ENCODE results near the gene SMIM43.
"Not testable (repeated sequence)": the region's sequence is repeated elsewhere in the genome, so short reads cannot be mapped to it uniquely, and the experiment has no call there.

The SMIM43 gene

DNA sequence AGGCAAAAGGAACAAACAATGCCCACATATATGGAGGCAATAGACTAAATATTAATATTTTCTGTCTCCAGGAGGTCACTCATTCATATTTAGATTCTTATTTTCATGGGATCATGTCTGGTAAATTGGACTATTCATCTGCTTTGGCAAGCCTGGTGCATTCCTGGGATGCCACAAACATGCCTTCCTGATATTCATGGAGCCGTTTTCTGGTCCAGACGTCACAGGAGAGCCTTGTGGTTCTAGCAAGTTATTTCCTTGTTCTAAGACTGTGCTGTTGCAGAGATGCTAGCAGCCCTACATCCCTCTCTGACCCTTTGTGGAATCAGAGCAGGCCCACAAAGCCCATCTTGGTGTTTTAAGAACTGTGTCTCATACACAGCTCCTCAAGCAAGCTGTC is 20.0 kb upstream of the SMIM43 start:
- in situ Hi-C loops (cut with MboI; ENCODE audit: low pct_unique_long_range_greater_than_20kb, low sequenced_read_pairs) = no loop called here
- DNase-seq = no peak

GRCh38 chr4:121784401-121784800 is 19.4 kb upstream of the SMIM43 start:
- DNase-seq = no peak
- in situ Hi-C loops (cut with MboI; ENCODE audit: low pct_unique_long_range_greater_than_20kb, low sequenced_read_pairs) = no loop called here

DNA sequence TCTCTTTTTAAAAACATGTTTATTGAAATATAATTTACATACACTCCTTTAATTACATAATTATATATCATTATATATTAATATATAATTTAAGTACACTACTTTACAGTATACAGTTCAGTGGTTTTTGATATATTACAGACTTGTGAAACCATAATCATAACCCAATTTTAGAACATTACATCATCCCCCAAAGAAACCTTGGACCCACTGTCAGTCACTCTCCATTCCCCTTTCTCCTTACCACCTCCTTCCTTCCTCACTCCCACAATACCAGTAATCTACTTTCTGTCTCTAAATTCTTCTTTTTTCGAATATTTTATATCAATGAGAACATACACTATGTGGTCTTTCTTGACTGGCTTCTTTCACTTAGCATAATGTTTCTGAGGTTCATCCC is 18.2 kb upstream of the SMIM43 start:
- DNase-seq = no peak
- in situ Hi-C loops (cut with MboI; ENCODE audit: low pct_unique_long_range_greater_than_20kb, low sequenced_read_pairs) = no loop called here

DNA sequence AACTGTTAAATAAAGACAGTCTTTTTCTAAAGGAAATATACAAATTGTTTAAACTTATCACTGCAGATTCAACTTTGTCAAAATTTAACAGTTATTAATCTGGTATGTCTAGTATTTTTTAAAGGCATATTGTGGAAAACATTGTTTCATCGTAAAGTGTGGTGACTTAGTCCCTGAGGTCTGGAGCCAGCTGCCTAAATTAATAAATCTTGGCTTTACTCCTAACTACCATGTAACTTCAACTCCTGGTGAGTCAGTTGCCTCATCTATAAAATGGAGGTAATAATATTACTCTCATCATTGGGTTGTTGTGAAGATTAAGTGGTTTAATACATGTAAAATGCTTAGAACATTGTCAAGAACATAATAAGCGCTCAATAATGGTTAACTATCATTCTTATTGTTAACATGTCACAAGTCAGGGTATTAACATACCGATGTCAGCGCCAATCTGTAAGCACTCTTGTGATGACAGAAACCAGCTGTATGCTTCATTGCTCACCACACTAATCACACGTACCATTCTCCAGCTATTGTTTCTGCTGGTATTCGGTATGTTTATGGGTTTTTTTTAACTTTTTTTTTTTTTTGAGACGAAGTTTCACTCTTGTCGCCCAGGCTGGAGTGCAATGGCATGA is 14.1 kb upstream of the SMIM43 start:
- no peak for DNase-seq
- in situ Hi-C loops (cut with MboI; ENCODE audit: low pct_unique_long_range_greater_than_20kb, low sequenced_read_pairs) = no loop called here

DNA sequence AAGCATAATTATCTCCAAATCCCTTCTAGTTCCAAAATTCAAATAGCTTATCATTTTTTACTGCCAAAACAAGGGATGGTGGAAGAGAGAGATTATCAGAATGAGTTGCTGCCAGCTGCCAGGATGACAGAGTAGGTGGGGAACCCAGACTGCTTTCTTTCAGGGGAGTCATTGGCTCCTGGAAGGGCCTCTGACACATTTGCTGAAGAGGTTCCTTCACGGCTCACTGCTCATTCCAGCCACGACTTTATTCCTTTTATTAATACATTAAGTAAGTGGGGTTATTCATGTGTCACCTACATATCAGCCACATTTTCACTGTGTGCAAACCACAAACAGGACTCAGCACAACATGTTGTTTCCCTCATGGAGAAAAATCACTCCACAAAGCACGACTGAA is 12.7 kb upstream of the SMIM43 start:
- DNase-seq = peak; percentile 8
- in situ Hi-C loops (cut with MboI; ENCODE audit: low pct_unique_long_range_greater_than_20kb, low sequenced_read_pairs) = no loop called here

- no peak for DNase-seq
- in situ Hi-C loops (cut with MboI; ENCODE audit: low pct_unique_long_range_greater_than_20kb, low sequenced_read_pairs) = no loop called here
These were observed 11.8 kb upstream of the SMIM43 start for GRCh38 chr4:121776610-121777401.

DNA sequence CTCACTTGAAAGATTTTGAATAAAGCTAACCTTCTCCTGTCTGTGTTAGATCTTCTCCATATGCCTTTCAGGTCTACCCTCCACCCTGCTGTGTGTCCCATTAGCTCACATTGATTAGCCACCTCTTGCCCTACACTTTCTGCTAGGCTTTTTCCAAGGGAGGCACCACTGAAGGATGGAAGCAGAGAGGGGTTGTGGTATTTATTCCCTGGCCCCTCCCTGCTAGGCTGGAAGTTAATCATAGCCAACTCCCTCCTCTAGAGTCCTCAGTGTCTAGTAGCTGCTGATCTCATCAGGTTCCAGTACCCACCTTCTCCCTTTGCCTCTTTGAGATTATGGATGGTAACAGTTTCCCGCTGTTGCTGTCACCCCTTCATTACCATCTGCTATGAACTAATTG is 8.9 kb upstream of the SMIM43 start:
- no peak for DNase-seq
- in situ Hi-C loops (cut with MboI; ENCODE audit: low pct_unique_long_range_greater_than_20kb, low sequenced_read_pairs) = no loop called here

DNA sequence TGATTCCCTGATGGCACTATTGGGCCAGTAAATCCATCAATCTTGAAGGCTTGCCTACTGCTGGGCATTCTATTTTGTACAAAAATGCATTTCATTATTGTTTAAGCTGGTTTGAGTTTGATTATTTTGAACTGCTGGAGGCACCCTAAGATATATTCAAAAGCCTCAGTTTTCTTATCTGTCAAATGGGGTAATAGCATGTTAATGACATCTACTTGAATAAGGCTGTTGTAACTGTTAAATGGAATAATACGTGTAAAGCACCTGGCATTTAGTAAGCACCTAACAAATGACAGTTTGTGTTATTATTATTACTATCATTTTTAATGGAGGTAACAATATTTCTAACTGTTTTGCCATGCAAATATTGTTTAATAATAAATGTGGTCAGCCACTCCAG is 6.9 kb upstream of the SMIM43 start:
- in situ Hi-C loops (cut with MboI; ENCODE audit: low pct_unique_long_range_greater_than_20kb, low sequenced_read_pairs) = no loop called here
- DNase-seq = no peak

DNA sequence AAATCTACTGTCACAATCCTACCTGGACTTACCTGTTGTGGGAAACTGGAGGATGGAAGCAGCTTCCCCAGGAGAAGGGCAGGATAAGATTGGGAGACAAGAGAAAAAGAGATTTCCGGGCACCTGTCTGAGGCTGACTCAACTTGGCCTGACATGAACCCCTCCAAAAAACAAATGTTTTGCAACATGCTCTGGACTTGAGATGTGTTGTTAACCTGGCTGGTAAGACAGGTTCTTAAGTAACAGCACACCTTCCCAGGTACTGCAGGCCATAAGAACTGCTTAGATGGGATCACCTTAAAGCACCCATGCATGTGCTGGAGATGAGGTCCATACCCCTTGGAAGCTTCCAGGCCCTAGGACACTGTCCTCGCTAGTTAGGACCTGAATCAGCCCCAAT is 4.4 kb upstream of the SMIM43 start:
- in situ Hi-C loops (cut with MboI; ENCODE audit: low pct_unique_long_range_greater_than_20kb, low sequenced_read_pairs) = no loop called here
- no peak for DNase-seq

DNA sequence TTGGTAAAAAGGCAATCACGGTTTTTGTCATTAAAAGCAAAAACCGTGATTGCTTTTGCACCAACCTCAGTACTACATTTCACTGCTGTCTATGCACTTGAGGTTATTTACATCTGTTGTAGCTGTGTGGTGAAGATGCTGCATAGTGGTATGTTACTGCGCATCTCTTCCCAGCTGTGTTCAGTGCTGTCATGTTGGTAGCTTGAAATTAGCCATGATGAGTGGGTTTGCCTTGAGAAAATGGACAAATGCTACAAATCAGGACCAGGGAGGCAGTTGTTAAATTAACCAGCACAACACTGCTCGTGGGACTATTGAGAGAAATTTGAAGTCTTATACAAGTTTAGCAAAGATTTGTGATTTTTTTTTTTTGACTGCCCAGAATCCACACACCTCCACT is 2.2 kb upstream of the SMIM43 start:
- in situ Hi-C loops (cut with MboI; ENCODE audit: low pct_unique_long_range_greater_than_20kb, low sequenced_read_pairs) = no loop called here
- no peak for DNase-seq

DNA sequence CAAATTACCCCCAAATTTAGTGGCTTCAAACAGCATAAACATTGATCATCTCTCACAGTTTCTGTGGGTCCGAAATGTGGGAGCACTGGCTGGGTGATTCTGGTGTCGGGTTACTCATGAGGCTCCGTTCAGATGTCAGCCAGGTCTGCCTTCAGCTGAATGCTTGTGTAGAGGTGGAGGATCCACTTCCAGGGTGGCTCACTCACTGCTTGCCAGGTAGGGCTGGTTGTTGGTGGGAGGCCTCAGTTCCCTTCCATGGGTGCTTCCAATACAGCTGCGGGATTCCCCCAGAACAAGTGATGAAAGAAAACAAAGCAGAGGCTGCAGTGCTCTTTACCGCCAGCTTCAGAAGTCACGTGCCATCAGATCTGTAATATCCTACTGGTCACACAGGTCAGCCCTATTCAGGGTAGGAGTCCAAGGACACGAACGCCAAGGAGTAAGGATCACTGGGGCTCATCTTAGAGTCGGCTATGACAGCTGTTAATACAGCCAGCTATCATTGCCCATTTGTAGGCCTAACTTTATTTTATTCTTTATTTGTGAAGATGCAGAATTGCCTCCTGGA is 1.1 kb upstream of the SMIM43 start:
- DNase-seq = no peak
- in situ Hi-C loops (cut with MboI; ENCODE audit: low pct_unique_long_range_greater_than_20kb, low sequenced_read_pairs) = no loop called here

- DNase-seq = no peak
- in situ Hi-C loops (cut with MboI; ENCODE audit: low pct_unique_long_range_greater_than_20kb, low sequenced_read_pairs) = no loop called here
These were observed 373 bp upstream of the SMIM43 start for GRCh38 chr4:121765368-121765705.

DNA sequence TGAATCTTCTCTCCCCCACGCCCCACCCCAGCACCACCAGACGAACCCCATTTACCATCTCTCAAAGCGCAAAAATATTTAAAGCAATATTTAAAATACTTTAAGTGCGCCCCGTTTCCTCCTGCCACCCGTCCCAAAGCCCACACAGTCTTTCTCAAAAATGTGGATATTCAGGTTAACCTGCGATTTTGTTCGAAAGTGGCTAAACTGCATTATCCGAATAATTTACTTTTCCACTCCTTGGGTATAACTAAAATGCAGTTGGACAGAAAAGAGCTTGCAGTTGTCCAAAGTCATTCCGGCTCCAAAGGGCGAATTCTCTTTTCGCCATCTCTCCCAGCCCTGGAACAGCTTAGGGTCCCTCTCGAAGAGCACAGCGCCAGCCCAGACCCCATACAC is 662 bp downstream of the SMIM43 start:
- in situ Hi-C loops (cut with MboI; ENCODE audit: low pct_unique_long_range_greater_than_20kb, low sequenced_read_pairs) = no loop called here
- DNase-seq = no peak

- in situ Hi-C loops (cut with MboI; ENCODE audit: low pct_unique_long_range_greater_than_20kb, low sequenced_read_pairs) = no loop called here
- no peak for DNase-seq
These were observed 4.8 kb downstream of the SMIM43 start for GRCh38 chr4:121760205-121760604.

- in situ Hi-C loops (cut with MboI; ENCODE audit: low pct_unique_long_range_greater_than_20kb, low sequenced_read_pairs) = no loop called here
- DNase-seq = no peak
These were observed 5.9 kb downstream of the SMIM43 start for GRCh38 chr4:121758925-121759568.

DNA sequence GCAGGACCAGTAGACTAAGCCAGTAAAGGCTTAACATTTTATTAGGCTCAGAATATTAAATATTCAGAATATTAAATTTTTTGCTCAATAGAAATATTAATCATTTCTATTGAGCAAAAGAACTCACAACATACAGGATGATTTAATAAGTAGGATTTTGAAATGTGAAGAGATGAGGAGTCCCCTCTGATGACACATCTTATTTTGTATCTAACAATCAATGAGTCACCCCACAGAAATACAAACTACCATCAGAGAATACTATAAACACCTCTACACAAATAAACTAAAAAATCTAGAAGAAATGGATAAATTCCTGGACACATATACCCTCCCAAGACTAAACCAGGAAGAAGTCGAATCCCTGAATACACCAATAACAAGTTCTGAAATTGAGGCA is 12.8 kb downstream of the SMIM43 start:
- DNase-seq; in situ Hi-C loops (cut with MboI; ENCODE audit: low pct_unique_long_range_greater_than_20kb, low sequenced_read_pairs): not testable (repeated sequence)

- in situ Hi-C loops (cut with MboI; ENCODE audit: low pct_unique_long_range_greater_than_20kb, low sequenced_read_pairs) = no loop called here
- DNase-seq = no peak
These were observed 15.7 kb downstream of the SMIM43 start for GRCh38 chr4:121749225-121749624.

- in situ Hi-C loops (cut with MboI; ENCODE audit: low pct_unique_long_range_greater_than_20kb, low sequenced_read_pairs) = no loop called here
- DNase-seq = no peak
These were observed 22.2 kb downstream of the SMIM43 start for GRCh38 chr4:121742794-121743193.

DNA sequence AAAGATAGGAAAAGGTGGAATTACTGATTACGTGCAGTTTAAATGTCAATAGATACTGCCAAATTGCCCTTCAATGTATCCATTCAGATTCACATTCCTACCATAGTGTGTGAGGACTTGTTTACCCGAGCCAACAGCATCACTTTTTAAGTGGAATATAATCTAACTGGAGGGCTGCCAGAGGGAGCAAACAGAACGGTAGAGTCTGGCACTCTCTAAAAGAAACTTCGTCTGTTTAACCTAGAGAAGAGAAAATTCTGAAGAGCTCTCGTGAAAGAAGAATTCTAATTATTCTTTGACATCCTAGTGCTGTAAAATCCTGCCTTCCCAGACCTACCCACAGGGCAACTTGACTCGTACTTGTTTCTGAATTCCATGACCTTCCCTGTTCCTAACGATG is 23.2 kb downstream of the SMIM43 start:
- in situ Hi-C loops (cut with MboI; ENCODE audit: low pct_unique_long_range_greater_than_20kb, low sequenced_read_pairs) = no loop called here
- DNase-seq = no peak

DNA sequence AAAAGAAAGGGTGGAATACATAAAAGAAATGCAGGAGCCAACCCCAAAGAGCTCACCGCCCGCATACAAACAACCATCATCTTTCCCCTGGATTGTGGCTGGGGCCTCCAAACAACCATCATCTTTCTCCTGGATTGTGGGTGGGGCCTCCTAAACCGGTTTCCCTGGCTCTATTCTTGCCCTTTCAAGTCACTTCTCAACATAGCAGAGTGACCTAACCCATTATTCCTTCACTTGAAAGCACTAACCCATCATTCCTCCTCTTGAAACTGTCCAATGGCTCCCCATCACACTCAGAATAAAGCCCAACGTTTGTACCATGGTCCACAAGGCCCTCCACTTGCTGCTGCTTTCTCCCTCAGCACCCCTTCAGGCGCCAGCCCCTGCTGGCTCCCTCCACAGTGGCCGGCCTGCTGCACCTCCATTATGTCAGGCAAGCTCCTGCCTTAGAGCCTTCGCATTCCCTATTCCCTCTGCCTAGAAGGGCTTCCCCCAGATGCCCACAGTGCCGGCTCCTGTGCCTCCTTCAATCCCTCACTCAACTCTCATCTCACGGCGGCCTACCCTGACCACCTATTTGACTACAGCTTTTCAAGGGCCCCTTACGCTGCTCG is 24.1 kb downstream of the SMIM43 start:
- no peak for DNase-seq

More for the DNA sequence above, 24.1 kb downstream of the SMIM43 start:
- in situ Hi-C loops (cut with MboI; ENCODE audit: low pct_unique_long_range_greater_than_20kb, low sequenced_read_pairs) = no loop called here
